HL-60/S4 treated with retinoic acid at 250 ng/mL for 4 days and 3 days (cell line): ENCODE results near the gene TBCC.
"Not testable (repeated sequence)": the region's sequence is repeated elsewhere in the genome, so short reads cannot be mapped to it uniquely, and the experiment has no call there.

Experiments used
- in situ Hi-C: fragments of 300-500 bp; cut with MboI; formaldehyde crosslinking; loops from 2 replicates; pipeline ENCODE4 v1.7.0; 2022; ENCODE audit warnings: low sequenced_read_pairs

The TBCC gene

DNA sequence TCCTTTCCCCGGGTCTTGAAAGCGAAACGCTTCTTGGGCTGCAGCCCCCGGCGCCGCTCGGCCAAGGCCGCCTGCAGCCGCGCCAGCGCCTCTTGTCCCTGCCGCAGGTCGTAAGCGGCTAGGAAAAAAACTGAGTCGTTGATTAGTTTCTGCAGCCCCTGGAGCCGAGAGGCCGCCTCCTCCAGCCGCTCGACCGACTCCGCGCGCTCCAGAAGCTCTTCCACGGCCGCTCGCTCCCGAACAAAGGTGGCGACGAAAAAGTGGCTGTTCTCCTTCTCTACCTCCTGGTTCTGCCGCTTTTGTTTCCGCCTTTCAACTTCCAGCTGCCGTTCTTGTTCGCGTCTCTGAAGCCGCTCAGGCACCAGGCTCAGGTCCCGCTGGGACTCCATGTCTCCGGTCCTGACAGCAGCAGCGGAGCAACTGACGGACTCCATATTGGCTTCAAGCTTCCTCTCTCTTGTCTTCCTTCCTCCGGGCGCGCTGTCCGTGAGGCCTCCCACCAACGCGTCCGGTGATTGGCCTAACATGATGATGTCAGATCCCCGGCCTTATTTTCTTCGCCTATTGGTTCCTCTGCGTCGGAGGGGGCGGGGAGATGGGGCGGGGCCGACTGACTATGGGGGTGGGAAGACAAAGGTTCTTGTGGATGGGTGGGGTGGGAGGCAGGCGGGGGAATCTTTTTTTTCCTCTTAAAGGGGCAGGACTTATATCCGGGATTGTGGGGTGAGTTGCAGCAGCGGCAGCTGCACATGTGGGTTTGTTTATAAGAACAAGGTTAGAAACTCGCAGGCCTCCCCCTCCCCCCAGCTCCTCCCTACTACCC is at the start of gene TBCC:
Gene TBCC, minus strand, starts transcription at position 464 of the 823 bp plus-strand sequence. Its CDS starts 30 bp downstream, at position 434.
- in situ Hi-C loops: no loop called here

- in situ Hi-C loops: no loop called here
Measured at GRCh38 chr6:42795651-42796050, 49.7 kb upstream of the TBCC start.

DNA sequence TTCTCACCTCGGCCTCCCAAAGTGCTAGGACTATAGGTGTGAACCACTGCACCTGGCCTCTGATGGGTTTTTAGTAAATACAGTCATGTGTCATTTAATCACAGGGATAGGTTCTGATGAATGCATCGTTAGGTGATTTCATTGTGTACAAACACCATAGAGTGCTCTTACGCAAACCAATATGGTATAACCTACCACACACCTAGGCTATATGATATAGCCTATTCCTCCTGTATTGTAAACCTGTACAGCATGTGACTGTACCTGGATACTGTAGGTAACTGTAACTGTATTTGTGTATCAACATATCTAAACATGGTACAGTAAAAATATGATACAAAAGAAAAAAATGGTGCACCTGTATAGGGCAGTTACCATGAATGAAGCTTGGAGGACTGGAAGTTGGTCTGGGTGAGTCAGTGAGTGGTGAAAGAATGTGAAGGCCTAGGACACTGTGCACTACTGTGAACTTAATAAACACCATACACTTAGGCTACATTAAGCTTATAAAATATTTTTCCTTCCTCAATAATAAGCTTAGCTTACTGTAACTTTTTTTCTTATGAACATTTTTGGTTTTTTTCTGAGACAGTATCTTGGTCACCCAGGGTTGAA is 45.9 kb upstream of the TBCC start:
- in situ Hi-C loops: no loop called here

DNA sequence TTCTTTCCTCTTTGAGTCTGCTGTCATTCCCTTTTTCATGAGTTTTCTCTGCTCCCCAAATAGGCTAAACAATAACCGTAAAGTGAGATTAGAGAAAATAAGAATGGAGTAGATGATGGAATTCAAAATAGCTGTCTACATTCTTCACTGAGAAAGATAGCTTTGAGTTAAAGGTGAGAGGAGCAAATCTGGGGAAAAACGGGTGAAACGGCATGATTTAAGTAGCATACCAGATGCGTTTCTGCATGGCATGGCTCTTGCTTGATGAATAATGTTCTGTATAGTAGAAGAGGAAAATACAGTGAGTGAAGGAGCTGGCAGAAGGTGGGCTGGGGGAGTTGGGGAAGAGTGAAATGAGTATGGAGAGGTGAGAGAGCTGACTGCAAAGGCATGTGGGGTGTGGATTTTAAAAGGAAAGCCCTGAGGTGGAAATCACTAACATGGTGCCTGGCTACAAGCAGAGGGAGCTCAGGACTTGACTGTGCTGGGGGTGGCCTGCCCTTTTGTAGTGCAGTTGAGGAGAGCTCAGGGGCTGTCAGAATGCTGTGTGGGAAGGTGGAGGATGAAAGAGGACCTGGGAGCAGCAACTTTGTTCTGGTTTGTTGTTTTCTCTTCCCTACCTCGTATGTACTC is 44.8 kb upstream of the TBCC start:
- in situ Hi-C loops: no loop called here

DNA sequence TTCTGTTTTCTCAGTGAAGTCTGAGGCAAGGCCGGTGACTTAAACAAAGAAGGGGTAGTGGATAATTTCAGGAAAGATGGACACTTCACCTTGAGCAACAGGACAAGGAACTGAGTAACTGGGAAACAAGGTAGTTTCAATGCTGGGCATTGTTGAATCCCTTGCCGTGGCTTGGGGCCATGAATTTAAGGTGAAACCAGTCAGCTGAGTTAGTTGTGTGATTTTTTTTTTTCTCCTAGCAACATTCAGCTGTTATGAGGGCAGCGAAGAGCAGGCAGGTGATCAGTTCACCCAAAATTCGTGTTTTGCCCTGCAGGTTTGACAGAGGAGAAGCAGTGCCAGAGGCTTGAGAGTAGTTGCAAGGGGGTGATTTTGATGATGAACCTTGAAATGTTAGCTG is 42.8 kb upstream of the TBCC start:
- in situ Hi-C loops: no loop called here

DNA sequence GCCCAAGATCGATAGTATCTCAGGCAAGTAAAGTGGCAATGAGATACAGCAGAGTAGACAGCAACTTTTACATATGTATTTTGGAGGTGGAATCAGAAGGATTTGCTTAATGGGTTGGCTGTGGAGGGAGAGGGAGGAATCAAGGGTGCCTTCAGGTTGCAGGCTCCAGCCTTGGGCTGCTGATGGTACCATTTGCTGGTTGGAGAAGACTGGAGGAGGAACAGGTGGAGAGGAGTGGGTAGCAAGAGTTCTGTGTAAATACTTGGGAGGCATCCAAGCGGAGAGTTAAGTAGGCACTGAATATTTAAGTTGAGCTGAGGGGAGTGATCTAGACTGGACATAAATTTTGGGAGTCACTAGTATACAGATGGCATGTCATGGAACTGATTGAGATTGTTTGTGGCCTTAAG is 41.2 kb upstream of the TBCC start:
- in situ Hi-C loops: no loop called here

- in situ Hi-C loops: no loop called here
Measured at GRCh38 chr6:42786525-42786985, 40.7 kb upstream of the TBCC start.

GRCh38 chr6:42784717-42785498 is 39.0 kb upstream of the TBCC start:
- in situ Hi-C loops: no loop called here

- in situ Hi-C loops: no loop called here
Measured at GRCh38 chr6:42783876-42784642, 38.2 kb upstream of the TBCC start.

GRCh38 chr6:42783177-42783875 is 37.4 kb upstream of the TBCC start:
- in situ Hi-C loops: no loop called here

- in situ Hi-C loops: no loop called here
Measured at GRCh38 chr6:42782689-42783176, 36.8 kb upstream of the TBCC start.

DNA sequence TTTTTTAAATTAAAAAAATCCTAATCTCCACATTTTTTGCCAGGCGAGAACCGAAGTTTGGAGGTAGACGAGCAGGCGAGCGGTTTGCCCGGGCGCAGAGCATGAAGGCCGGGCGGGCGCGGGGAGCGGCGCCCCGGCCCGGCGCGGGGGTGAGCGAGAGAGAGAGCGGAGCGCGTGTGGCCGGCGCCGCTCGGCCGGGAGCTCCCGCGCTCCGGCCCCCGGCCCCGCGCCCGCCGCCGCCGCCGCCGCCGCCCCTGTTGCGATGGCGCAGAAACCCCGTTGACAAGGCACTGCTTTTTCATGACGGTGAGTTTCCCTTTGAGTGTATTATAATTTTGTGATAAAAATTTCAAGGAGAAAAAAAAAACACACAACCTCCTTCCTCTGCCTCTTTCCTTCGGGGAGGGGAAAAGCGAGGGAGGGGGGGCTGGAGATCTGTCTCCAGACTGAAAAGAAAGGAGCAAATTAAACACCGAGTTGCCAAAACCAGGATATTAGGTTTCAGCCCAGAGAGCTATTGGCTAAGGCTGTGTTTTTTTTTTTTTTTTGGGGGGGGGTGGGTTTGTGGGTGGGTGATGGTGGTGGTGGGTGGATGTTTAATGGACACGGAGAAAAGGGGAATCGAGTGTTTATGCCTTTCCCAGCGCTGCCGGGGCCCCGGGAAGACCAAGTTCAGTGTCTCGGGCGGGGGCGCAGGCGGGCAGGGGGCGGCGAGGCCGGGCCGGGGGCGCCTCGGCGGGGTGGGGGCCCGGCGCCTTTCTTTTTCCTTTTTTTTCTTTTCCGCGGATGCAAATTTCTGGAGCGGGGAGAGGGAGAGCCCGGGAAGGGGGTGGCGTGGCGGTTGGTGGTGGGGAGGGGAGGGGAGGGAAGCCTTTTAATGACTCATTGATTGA is 36.1 kb upstream of the TBCC start, which contains the start of gene BICRAL:
Gene BICRAL, plus strand, starts transcription at position 257 of the 893 bp plus-strand sequence. CDS start 39,971 bp downstream, outside the sequence.
- in situ Hi-C loops: no loop called here

DNA sequence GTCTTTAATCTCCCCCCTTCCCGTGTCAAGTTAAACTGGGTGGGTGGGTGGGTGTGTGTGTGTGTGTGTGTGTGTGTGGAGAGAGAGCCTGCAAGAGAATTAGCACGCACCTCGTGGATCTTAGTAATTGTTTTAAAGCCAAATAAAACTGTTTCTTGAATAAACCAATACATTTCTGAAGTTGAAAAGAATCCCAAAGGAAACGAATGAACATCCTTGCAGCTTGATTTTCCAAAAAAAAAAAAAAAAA is 35.6 kb upstream of the TBCC start:
- in situ Hi-C loops: no loop called here

DNA sequence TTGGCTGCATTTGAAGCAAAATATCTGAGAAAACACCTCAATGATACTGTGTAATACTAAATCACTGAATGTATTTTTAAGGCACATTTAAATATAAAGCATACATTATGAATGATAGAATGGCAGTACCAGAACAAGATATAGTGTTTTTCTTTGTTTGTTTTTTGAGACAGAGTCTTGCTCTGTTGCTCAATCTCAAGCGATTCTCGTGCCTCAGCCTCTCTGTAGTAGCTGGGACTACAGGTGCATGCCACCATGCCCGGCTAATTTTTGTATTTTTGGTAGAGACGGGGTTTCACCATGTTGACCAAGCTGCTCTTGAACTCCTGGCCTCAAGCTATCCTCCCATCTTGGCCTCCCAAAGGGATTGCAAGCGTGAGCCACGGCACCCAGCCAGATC is 33.6 kb upstream of the TBCC start:
- in situ Hi-C loops: no loop called here

DNA sequence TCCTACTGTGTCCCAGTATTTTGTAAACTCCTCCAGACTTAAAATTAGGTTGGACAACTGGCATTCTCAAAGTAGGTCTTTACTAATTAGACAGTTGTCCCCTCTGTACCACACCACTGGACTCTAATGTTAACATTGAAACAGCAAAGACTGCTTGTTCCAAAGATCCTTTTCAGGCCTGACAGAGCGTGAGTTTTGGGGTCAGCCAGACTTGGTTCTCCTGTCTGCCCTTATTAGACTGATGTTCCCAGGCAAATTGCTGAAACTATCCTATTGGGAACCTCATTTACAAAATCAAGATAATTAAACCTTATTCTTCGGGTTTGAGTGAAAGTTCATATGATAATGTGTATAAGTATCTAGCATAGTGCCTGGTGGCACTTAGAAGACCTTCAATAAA is 32.2 kb upstream of the TBCC start:
- in situ Hi-C loops: no loop called here

- in situ Hi-C loops: no loop called here
Measured at GRCh38 chr6:42777126-42777822, 31.4 kb upstream of the TBCC start.

- in situ Hi-C loops: not testable (repeated sequence)
Measured at GRCh38 chr6:42774821-42775487, 29.1 kb upstream of the TBCC start.

DNA sequence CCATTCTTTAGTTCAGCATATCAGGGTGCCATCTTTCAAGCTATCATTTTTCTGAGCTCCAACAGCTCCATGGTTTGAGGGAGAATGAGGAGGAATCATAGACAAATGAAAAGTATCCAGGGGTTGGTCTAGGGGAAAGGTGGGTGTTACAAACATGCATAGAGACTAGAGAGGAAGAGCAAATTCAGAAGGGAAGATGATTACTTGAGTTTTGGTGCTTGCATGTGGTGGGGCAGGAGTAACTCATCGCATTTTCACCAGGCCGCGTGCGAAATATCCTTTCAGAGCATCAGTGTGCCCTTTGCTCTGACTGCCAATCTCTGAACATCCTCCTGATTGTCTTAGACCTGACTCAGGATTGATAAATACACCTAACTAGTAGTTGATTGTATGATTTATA is 28.3 kb upstream of the TBCC start:
- in situ Hi-C loops: no loop called here
